ENCODE measurements around the gene SGPP1.
"Not testable (repeated sequence)": the region's sequence is repeated elsewhere in the genome, so short reads cannot be mapped to it uniquely, and the experiment has no call there.

The SGPP1 gene

DNA sequence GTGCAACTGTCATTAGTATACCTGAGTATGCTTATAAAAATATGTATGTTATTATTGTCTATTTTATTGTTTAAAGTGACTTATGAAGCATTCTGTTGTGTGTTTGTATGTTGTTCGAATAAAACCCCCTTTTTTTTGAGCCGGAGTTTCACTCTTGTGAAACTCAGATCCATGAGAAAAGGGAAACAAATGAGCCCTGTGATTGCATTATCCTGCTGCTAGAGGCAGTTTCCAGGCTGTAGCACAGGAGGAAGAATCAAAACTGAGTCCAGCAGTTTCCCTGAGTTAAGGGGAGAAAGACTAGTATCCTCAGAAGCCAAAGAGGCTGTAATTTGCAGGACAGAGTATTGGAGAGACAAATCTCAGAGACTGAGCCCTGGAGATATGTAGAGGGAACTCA is 12.5 kb downstream of the SGPP1 start:
- Histone ChIP-seq H3K36me3 (ENCODE audit: control insufficient read depth, insufficient read depth, low read length) (no peaks in the 10 kb centered on the region), H3K9me3 (ENCODE audit: control insufficient read depth, low read length) (peaks cover 7% of the 10 kb centered on the region), H3K27me3 (ENCODE audit: control insufficient read depth, insufficient read depth, low read length) (no peaks in the 10 kb centered on the region), H3K9ac (ENCODE audit: low read length) (no peak overlapping the region), H3K4me1 (ENCODE audit: control insufficient read depth, insufficient read depth, low read length) (peaks cover 10% of the 10 kb centered on the region), H3K4me3 (ENCODE audit: low read length) (no peak overlapping the region)

DNA sequence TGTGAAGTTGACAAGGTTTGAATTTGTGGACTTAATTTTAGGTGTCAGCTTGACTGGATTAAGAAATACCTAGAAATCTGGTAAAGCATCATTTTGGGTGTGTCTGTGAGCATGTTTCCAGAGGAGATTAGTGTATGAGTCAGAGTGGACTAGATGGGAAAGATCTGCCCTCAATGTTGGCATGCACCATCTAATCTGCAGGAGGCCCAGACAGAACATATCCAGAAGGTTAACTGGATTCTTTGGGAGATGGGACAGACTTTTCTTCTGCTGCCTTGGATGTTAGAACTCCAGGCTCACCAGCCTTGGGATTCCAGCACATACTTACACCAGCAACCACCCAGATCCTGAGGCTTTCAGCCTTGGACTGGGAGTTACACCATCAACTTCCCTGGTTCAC is 14.1 kb downstream of the SGPP1 start:
- H3K9me3 ChIP-seq (ENCODE audit: control insufficient read depth, low read length): peaks cover 7% of the 10 kb centered on the region
- no peak overlapping the region for H3K4me3 ChIP-seq (ENCODE audit: low read length)
- peaks cover 10% of the 10 kb centered on the region for H3K4me1 ChIP-seq (ENCODE audit: control insufficient read depth, insufficient read depth, low read length)
- no peaks in the 10 kb centered on the region for H3K27me3 ChIP-seq (ENCODE audit: control insufficient read depth, insufficient read depth, low read length)
- no peak overlapping the region for H3K9ac ChIP-seq (ENCODE audit: low read length)
- no peaks in the 10 kb centered on the region for H3K36me3 ChIP-seq (ENCODE audit: control insufficient read depth, insufficient read depth, low read length)

DNA sequence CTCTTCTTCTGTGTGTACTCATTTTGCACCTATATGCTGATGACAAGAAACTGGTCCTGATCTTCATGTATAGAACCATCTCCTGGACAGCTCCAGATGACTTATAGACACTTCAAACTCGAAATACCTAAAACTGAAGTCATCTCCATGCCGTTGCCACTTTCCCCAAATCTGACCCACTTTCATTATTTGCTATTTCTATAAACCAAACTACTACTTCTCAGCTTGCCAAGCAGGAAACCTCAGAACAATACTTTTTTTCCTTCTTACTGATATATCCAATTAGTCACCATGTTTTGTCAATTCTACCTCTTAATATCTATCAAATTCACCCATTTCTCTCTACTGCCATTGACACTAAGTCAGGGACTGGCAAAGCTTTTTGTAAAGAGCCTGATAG is 14.8 kb downstream of the SGPP1 start:
- peaks cover 10% of the 10 kb centered on the region for H3K4me1 ChIP-seq (ENCODE audit: control insufficient read depth, insufficient read depth, low read length)
- peaks cover 7% of the 10 kb centered on the region for H3K9me3 ChIP-seq (ENCODE audit: control insufficient read depth, low read length)
- no peaks in the 10 kb centered on the region for H3K36me3 ChIP-seq (ENCODE audit: control insufficient read depth, insufficient read depth, low read length)
- H3K9ac ChIP-seq (ENCODE audit: low read length): no peak overlapping the region
- H3K27me3 ChIP-seq (ENCODE audit: control insufficient read depth, insufficient read depth, low read length): no peaks in the 10 kb centered on the region
- no peak overlapping the region for H3K4me3 ChIP-seq (ENCODE audit: low read length)

DNA sequence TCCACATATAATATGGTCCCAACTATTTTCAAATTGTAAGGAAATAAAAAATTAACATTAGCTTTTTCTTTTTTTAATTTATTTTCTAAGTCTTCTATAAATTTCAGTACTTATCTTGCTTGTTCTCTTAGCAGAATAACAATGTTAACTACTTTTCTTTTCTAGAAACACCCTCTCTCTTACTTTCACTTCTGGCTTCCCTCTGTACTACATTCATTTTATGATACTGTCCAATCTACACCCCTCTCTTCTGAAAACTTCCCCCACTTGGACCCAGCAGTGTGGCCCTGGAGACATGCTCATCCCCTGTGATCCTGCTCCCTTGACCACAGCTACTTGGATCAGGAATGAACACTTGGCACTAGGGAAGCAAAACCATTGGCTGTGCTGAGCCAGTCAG is 15.7 kb downstream of the SGPP1 start:
- H3K9ac ChIP-seq (ENCODE audit: low read length): no peak overlapping the region

GRCh38 chr14:63710497-63710896 is 17.4 kb downstream of the SGPP1 start:
- H3K4me3 ChIP-seq (ENCODE audit: low read length): no peak overlapping the region
- no peaks in the 10 kb centered on the region for H3K27me3 ChIP-seq (ENCODE audit: control insufficient read depth, insufficient read depth, low read length)
- H3K4me1 ChIP-seq (ENCODE audit: control insufficient read depth, insufficient read depth, low read length): peaks cover 10% of the 10 kb centered on the region

More for the DNA sequence above, 15.7 kb downstream of the SGPP1 start:
- peaks cover 10% of the 10 kb centered on the region for H3K4me1 ChIP-seq (ENCODE audit: control insufficient read depth, insufficient read depth, low read length)
- H3K4me3 ChIP-seq (ENCODE audit: low read length): no peak overlapping the region
- no peaks in the 10 kb centered on the region for H3K36me3 ChIP-seq (ENCODE audit: control insufficient read depth, insufficient read depth, low read length)
- H3K27me3 ChIP-seq (ENCODE audit: control insufficient read depth, insufficient read depth, low read length): no peaks in the 10 kb centered on the region
- H3K9me3 ChIP-seq (ENCODE audit: control insufficient read depth, low read length): no peaks in the 10 kb centered on the region

DNA sequence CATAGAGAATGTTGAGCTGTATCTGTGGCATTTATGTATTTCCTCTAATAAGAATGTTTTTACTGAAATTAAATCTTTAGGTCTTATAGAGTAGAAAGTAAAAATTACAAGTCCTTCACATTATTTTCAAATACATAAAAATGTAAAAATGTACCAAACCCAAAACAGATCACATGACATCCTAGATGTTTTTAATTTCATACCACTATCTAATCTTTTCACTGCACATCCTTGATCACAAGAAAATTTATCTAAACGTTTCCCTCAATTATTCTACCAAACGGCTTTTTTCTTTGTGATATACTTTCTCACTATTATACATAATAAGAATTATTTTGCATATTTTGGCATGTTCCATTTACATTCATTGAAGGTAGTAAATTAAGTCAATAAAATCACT is 18.3 kb downstream of the SGPP1 start:
- H3K4me3 ChIP-seq (ENCODE audit: low read length): no peak overlapping the region
- no peak overlapping the region for H3K9ac ChIP-seq (ENCODE audit: low read length)
- no peaks in the 10 kb centered on the region for H3K36me3 ChIP-seq (ENCODE audit: control insufficient read depth, insufficient read depth, low read length)
- H3K4me1 ChIP-seq (ENCODE audit: control insufficient read depth, insufficient read depth, low read length): peaks cover 10% of the 10 kb centered on the region
- H3K9me3 ChIP-seq (ENCODE audit: control insufficient read depth, low read length): no peaks in the 10 kb centered on the region
- H3K27me3 ChIP-seq (ENCODE audit: control insufficient read depth, insufficient read depth, low read length): no peaks in the 10 kb centered on the region

More at GRCh38 chr14:63710497-63710896, 17.4 kb downstream of the SGPP1 start:
- Histone ChIP-seq H3K9ac (ENCODE audit: low read length) (no peak overlapping the region), H3K9me3 (ENCODE audit: control insufficient read depth, low read length) (no peaks in the 10 kb centered on the region), H3K36me3 (ENCODE audit: control insufficient read depth, insufficient read depth, low read length) (no peaks in the 10 kb centered on the region)

DNA sequence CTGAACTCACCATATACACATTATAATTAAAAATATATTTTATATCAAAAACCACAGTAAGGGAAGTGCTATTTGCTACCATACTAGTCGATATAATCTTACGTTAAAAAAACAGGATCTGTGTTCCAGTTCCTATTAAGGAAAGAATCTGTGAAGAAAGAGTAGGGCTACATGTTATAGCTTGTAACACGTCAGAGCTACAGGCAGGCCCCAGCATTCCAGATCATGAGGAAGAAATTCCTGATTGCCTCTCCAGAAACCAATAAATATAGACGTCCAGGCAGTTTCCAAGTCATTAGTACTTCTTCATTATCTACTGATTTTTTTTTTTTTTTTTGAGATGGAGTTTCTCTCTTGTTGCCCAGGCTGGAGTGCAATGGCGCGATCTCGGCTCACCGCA is 20.6 kb downstream of the SGPP1 start:
- no peaks in the 10 kb centered on the region for H3K27me3 ChIP-seq (ENCODE audit: control insufficient read depth, insufficient read depth, low read length)
- H3K4me1 ChIP-seq (ENCODE audit: control insufficient read depth, insufficient read depth, low read length): no peaks in the 10 kb centered on the region
- H3K36me3 ChIP-seq (ENCODE audit: control insufficient read depth, insufficient read depth, low read length): no peaks in the 10 kb centered on the region
- H3K9ac ChIP-seq (ENCODE audit: low read length): no peak overlapping the region
- H3K4me3 ChIP-seq (ENCODE audit: low read length): no peak overlapping the region
- no peaks in the 10 kb centered on the region for H3K9me3 ChIP-seq (ENCODE audit: control insufficient read depth, low read length)

GRCh38 chr14:63705561-63706070 is 22.2 kb downstream of the SGPP1 start:
- Histone ChIP-seq H3K36me3 (ENCODE audit: control insufficient read depth, insufficient read depth, low read length) (no peaks in the 10 kb centered on the region), H3K27me3 (ENCODE audit: control insufficient read depth, insufficient read depth, low read length) (no peaks in the 10 kb centered on the region), H3K4me3 (ENCODE audit: low read length) (no peak overlapping the region), H3K9me3 (ENCODE audit: control insufficient read depth, low read length) (no peaks in the 10 kb centered on the region), H3K4me1 (ENCODE audit: control insufficient read depth, insufficient read depth, low read length) (no peaks in the 10 kb centered on the region), H3K9ac (ENCODE audit: low read length) (no peak overlapping the region)

DNA sequence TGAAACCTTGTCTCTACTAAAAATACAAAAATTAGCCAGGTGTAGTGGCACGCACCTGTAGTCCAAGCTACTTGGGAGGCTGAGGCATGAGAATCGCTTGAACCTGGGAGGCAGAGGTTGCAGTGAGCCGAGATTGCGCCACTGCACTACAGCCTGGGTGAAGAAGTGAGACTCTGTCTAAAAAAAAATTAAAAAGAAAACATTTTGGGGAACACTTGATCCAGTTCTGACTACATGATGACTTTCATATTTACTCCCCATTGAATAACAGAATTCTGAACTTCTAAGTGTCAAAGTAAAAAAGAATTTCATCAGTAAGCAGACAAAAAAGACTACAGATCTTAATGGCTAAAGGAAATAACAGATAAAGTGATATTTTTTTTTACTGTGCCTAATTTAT is 25.3 kb downstream of the SGPP1 start:
- H3K9me3 ChIP-seq (ENCODE audit: control insufficient read depth, low read length); H3K9ac ChIP-seq (ENCODE audit: low read length); H3K4me1 ChIP-seq (ENCODE audit: control insufficient read depth, insufficient read depth, low read length); H3K27me3 ChIP-seq (ENCODE audit: control insufficient read depth, insufficient read depth, low read length); H3K4me3 ChIP-seq (ENCODE audit: low read length); H3K36me3 ChIP-seq (ENCODE audit: control insufficient read depth, insufficient read depth, low read length): not testable (repeated sequence)

- Histone ChIP-seq H3K36me3 (ENCODE audit: control insufficient read depth, insufficient read depth, low read length) (no peaks in the 10 kb centered on the region), H3K9me3 (ENCODE audit: control insufficient read depth, low read length) (no peaks in the 10 kb centered on the region), H3K4me3 (ENCODE audit: low read length) (no peak overlapping the region), H3K27me3 (ENCODE audit: control insufficient read depth, insufficient read depth, low read length) (no peaks in the 10 kb centered on the region), H3K9ac (ENCODE audit: low read length) (no peak overlapping the region), H3K4me1 (ENCODE audit: control insufficient read depth, insufficient read depth, low read length) (no peaks in the 10 kb centered on the region)
These were observed 26.1 kb downstream of the SGPP1 start for GRCh38 chr14:63701606-63702299.

GRCh38 chr14:63692310-63693020 is 35.4 kb downstream of the SGPP1 start:
- Histone ChIP-seq H3K27me3 (ENCODE audit: control insufficient read depth, insufficient read depth, low read length) (no peaks in the 10 kb centered on the region), H3K4me1 (ENCODE audit: control insufficient read depth, insufficient read depth, low read length) (no peaks in the 10 kb centered on the region), H3K9ac (ENCODE audit: low read length) (no peak overlapping the region), H3K9me3 (ENCODE audit: control insufficient read depth, low read length) (no peaks in the 10 kb centered on the region), H3K4me3 (ENCODE audit: low read length) (no peak overlapping the region), H3K36me3 (ENCODE audit: control insufficient read depth, insufficient read depth, low read length) (no peaks in the 10 kb centered on the region)

GRCh38 chr14:63689132-63689531 is 38.7 kb downstream of the SGPP1 start:
- Histone ChIP-seq H3K9ac (ENCODE audit: low read length) (no peak overlapping the region), H3K27me3 (ENCODE audit: control insufficient read depth, insufficient read depth, low read length) (no peaks in the 10 kb centered on the region), H3K4me1 (ENCODE audit: control insufficient read depth, insufficient read depth, low read length) (no peaks in the 10 kb centered on the region), H3K36me3 (ENCODE audit: control insufficient read depth, insufficient read depth, low read length) (no peaks in the 10 kb centered on the region), H3K9me3 (ENCODE audit: control insufficient read depth, low read length) (no peaks in the 10 kb centered on the region), H3K4me3 (ENCODE audit: low read length) (no peak overlapping the region)
